Stomach (tissue), 9 donors: ENCODE results near the gene UMAD1. TPM values are rescaled to one million over a fixed set of nuclear protein-coding genes. Genes with fewer than 3 reads are reported as not detected.

ENCODE experiments used
- DNase-seq, 2 donors: peaks; one replicate each; pipeline versions ENCODE4 v3.0.0 to v3.0.0-alpha.2; 2013 to 2019
- H3K27ac ChIP-seq, 5 donors: fragments of 200-600 bp in 4 of 5; sonication (generic) in 4 of 5; one replicate each; pipeline ENCODE4 v1.5.1; 2013 to 2019; ENCODE audit warnings: mild to moderate bottlenecking in 1 of 5, moderate library complexity in 1 of 5
- H3K27me3 ChIP-seq, 3 donors: fragments of 200-600 bp; sonication (generic); one replicate each; pipeline ENCODE4 v1.5.1; 2017 to 2019; ENCODE audit warnings: mixed run types in 1 of 3
- H3K36me3 ChIP-seq, 4 donors: fragments of 200-600 bp; sonication (generic); 1 replicate in 3 of 4; 2 replicates in 1 of 4; pipeline ENCODE4 v1.5.1; 2016 to 2019
- H3K4me1 ChIP-seq, 4 donors: fragments of 200-600 bp; sonication (generic); one replicate each; pipeline ENCODE4 v1.5.1; 2016 to 2019
- H3K4me3 ChIP-seq, 4 donors: fragments of 200-600 bp; sonication (generic) in 3 of 4; one replicate each; pipeline ENCODE4 v1.5.1; 2016 to 2019; ENCODE audit warnings: mild to moderate bottlenecking in 1 of 4
- H3K9me3 ChIP-seq, 4 donors: fragments of 200-600 bp; sonication (generic); one replicate each; pipeline ENCODE4 v1.5.1; 2016 to 2019
- CTCF ChIP-seq, 7 experiments: fragments of 450-650 bp in 4 of 7; fragments of 200-600 bp in 3 of 7; sonication (generic) in 3 of 7; IDR thresholded peaks; one replicate each; pipeline ENCODE4 v1.5.1; 2016 to 2019; ENCODE audit warnings: antibody characterized with exemption in 7 of 7, control low read depth in 2 of 7, mild to moderate bottlenecking in 1 of 7
- EP300 ChIP-seq: sonication (generic); formaldehyde crosslinking; IDR thresholded peaks from one replicate; pipeline ENCODE4 v1.6.1; 2017; ENCODE audit warnings: antibody characterized with exemption
- POLR2A ChIP-seq, 4 donors: fragments of 450-650 bp; IDR thresholded peaks; one replicate each; pipeline ENCODE4 v1.6.1; 2016; ENCODE audit warnings: antibody characterized with exemption in 4 of 4, control low read depth in 2 of 4, mild to moderate bottlenecking in 1 of 4, moderate library complexity in 1 of 4
- POLR2AphosphoS5 ChIP-seq, 3 donors: sonication (generic); formaldehyde crosslinking; IDR thresholded peaks; one replicate each; pipeline ENCODE4 v1.6.1; 2016; ENCODE audit warnings: antibody characterized with exemption in 3 of 3
- WGBS, 5 donors: extraction: QIAGEN DNeasy Blood & Tissue Kit in 3 of 5; methylation state at CpG; one replicate each; pipeline versions ENCODE4 v1.1.5 to v1.1.7; 2013 to 2018; 5-methylcytosine and 5-hydroxymethylcytosine counted together
- intact Hi-C: fragments of 100-400 bp; cut with DNase I; formaldehyde crosslinking; loops from one replicate; pipeline ENCODE4 v1.15.1; 2023; ENCODE audit warnings: low total_unique reads
- polyA plus RNA-seq, 3 donors: library from polyadenylated mRNA; stranded (reverse); fragments of 200-250 nt; gene quantifications; one replicate each; pipeline ENCODE4 v1.2.3, GENCODE V29; 2013
- total RNA-seq, 5 donors: library from RNA; depleted of rRNA; stranded (reverse); fragments of >200 nt; gene quantifications; one replicate each; pipeline versions ENCODE4 v1.1.0 to v1.2.3, GENCODE V29; 2014 to 2016
- donor health status: healthy with polysubstance abuse.
- donor health status: Bipolar disorder and iron deficiency.
- donor health status: healthy.

Gene UMAD1
- total and polyA plus RNA-seq, 8 donors, result 7.8 to 175 (median 30.1) TPM

- Histone ChIP-seq H3K27ac (no peak overlapping the region), H3K9me3 (no peaks in the 10 kb centered on the region), H3K27me3 (no peaks in the 10 kb centered on the region), H3K4me1 (peaks cover 11 to 49% (median 28%) of the 10 kb centered on the region in 4 donors), H3K4me3 (no peak overlapping the region), H3K36me3 (no peaks in the 10 kb centered on the region)
- intact Hi-C loops, result no loop called here
- no peak for TF ChIP-seq CTCF (IDR thresholded peaks at IDR 0.05)
- no peak for TF ChIP-seq POLR2AphosphoS5 (IDR thresholded peaks at IDR 0.05)
- no peak for TF ChIP-seq EP300
- TF ChIP-seq POLR2A (IDR thresholded peaks at IDR 0.05), result no peak
- DNase-seq, result no peak
Observed at GRCh38 chr7:7693881-7694280, 53.3 kb downstream of the UMAD1 start.

DNA sequence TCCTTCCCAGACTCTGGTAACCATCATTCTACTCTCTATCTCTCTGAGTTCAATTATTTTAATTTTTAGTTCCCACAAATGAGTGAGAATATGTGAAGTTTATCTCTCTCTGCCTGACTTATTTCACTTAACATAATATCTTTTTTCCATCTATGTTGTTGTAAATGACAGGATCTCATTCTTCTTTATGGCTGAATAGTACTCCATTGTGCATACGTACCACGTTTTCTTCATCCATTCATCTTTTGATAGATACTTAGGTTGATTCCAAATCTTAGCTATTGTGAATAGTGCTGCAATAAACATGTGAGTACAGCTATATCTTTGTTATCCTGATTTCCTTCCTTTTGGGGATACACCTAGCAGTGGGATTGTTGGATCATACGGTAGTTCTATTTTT is 54.0 kb downstream of the UMAD1 start:
- TF ChIP-seq POLR2AphosphoS5 (IDR thresholded peaks at IDR 0.05) (no peak), POLR2A (IDR thresholded peaks at IDR 0.05) (no peak), CTCF (IDR thresholded peaks at IDR 0.05) (no peak), EP300 (no peak)
- H3K9me3 ChIP-seq, result no peaks in the 10 kb centered on the region
- 83 to 88% (median 85%) methylated on average over 3 of the region's 3 CpGs for WGBS, 5 donors
- no peak overlapping the region for H3K4me3 ChIP-seq
- H3K36me3 ChIP-seq, result no peaks in the 10 kb centered on the region
- H3K27me3 ChIP-seq, result no peaks in the 10 kb centered on the region
- intact Hi-C loops, result no loop called here
- peaks cover 7 to 56% (median 34%) of the 10 kb centered on the region in 4 donors for H3K4me1 ChIP-seq
- peak overlapping the region in 1 of 5 donors; percentile 55 for H3K27ac ChIP-seq
- no peak for DNase-seq

- WGBS, 5 donors, result 25 to 50% (median 29%) methylated on average over 5 of the region's 5 CpGs
- Histone ChIP-seq H3K27ac (peak overlapping the region in 4 of 5 donors; percentile 15 to 59 (median 48)), H3K36me3 (no peaks in the 10 kb centered on the region), H3K4me3 (no peak overlapping the region), H3K9me3 (no peaks in the 10 kb centered on the region), H3K27me3 (no peaks in the 10 kb centered on the region), H3K4me1 (peaks cover 7 to 62% (median 37%) of the 10 kb centered on the region in 4 donors)
- TF ChIP-seq EP300 (no peak), CTCF (IDR thresholded peaks at IDR 0.05) (no peak), POLR2A (IDR thresholded peaks at IDR 0.05) (no peak), POLR2AphosphoS5 (IDR thresholded peaks at IDR 0.05) (no peak)
- DNase-seq, result peak in 1 of 2 donors; percentile 37
- intact Hi-C loops, result no loop called here
Observed at GRCh38 chr7:7695111-7695817, 54.7 kb downstream of the UMAD1 start.

DNA sequence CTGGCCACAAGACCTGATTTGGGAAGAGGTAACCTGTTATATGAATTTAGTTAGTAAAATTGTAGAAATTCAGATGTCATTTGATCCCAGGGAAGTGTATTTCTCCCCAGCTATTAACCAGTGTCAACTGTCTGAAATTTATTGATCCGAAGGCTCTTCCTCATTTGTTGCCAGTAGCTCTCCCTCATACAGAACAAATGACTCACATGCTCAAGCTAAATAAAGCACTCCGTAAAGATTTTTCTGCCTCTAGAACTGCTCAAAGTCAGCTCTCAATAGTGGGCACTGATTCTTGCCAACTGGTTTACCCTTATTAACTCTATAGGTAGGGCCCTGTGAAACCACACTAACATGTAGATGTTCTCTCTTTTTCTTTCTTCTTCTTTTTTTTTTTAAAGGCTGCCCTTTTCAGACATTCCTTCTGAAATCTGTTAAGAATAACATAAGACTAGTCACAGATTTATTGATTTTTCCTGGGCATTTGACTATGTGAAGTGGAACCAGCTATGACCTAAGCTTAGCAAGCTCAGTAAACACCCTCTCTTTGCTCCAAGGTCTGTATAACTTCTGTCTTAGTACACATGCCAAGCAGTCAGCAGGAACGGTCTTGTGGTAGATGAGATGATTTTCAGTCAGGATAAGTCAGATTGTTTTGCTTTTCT is 56.0 kb downstream of the UMAD1 start:
- 36 to 52% (median 47%) methylated on average over 3 of the region's 3 CpGs for WGBS, 5 donors
- H3K27me3 ChIP-seq, result no peaks in the 10 kb centered on the region
- H3K4me1 ChIP-seq, result peaks cover 7 to 62% (median 39%) of the 10 kb centered on the region in 4 donors
- no peak overlapping the region for H3K4me3 ChIP-seq
- H3K9me3 ChIP-seq, result no peaks in the 10 kb centered on the region
- H3K36me3 ChIP-seq, result no peaks in the 10 kb centered on the region
- DNase-seq, result peak in 1 of 2 donors; percentile 45
- no peak for TF ChIP-seq CTCF (IDR thresholded peaks at IDR 0.05)
- no peak for TF ChIP-seq POLR2AphosphoS5 (IDR thresholded peaks at IDR 0.05)
- no peak for TF ChIP-seq EP300
- TF ChIP-seq POLR2A (IDR thresholded peaks at IDR 0.05), result no peak
- intact Hi-C loops, result no loop called here
- peak overlapping the region in 4 of 5 donors; percentile 16 to 67 (median 42) for H3K27ac ChIP-seq
